HG02763 (cell line): ENCODE data around the gene DNAJC13.
A peak's percentile ranks its signal among the peaks of the same experiment; 100 is the strongest.
"Not testable (repeated sequence)": the region's sequence is repeated elsewhere in the genome, so short reads cannot be mapped to it uniquely, and the experiment has no call there.

Experiments
- ATAC-seq: cut with Tn5 transposase; IDR thresholded peaks from one replicate; pipeline ENCODE4 v1.9.1; 2021; ENCODE audit warnings: mild to moderate bottlenecking, moderate library complexity; ENCODE audit not compliant: unreplicated experiment

The DNAJC13 gene

GRCh38 chr3:132542577-132542976 is 125.3 kb downstream of the DNAJC13 start:
- no peak for ATAC-seq

GRCh38 chr3:132543011-132543739 is 125.9 kb downstream of the DNAJC13 start:
- ATAC-seq: no peak

GRCh38 chr3:132544130-132544529 is 126.8 kb downstream of the DNAJC13 start:
- no peak for ATAC-seq

- ATAC-seq: no peak
These were observed 128.2 kb downstream of the DNAJC13 start for GRCh38 chr3:132545471-132545870.

- ATAC-seq: no peak
These were observed 131.9 kb downstream of the DNAJC13 start for GRCh38 chr3:132549169-132549568.

GRCh38 chr3:132549890-132550578 is 132.7 kb downstream of the DNAJC13 start:
- peak; percentile 85 for ATAC-seq

GRCh38 chr3:132550579-132551305 is 133.4 kb downstream of the DNAJC13 start:
- no peak for ATAC-seq

GRCh38 chr3:132553826-132554225 is 136.5 kb downstream of the DNAJC13 start:
- no peak for ATAC-seq

- no peak for ATAC-seq
These were observed 137.1 kb downstream of the DNAJC13 start for GRCh38 chr3:132554437-132554836.

- ATAC-seq: no peak
These were observed 138.2 kb downstream of the DNAJC13 start for GRCh38 chr3:132555306-132556035.

- not testable (repeated sequence) for ATAC-seq
These were observed 138.7 kb downstream of the DNAJC13 start for GRCh38 chr3:132556036-132556386.

GRCh38 chr3:132556508-132557159 is 139.3 kb downstream of the DNAJC13 start:
- no peak for ATAC-seq

- no peak for ATAC-seq
These were observed 143.7 kb downstream of the DNAJC13 start for GRCh38 chr3:132561003-132561402.

- ATAC-seq: no peak
These were observed 146.2 kb downstream of the DNAJC13 start for GRCh38 chr3:132563420-132564069.

- no peak for ATAC-seq
These were observed 146.8 kb downstream of the DNAJC13 start for GRCh38 chr3:132564070-132564465.

- ATAC-seq: no peak
These were observed 151.1 kb downstream of the DNAJC13 start for GRCh38 chr3:132568422-132568821.

GRCh38 chr3:132569153-132569552 is 151.9 kb downstream of the DNAJC13 start:
- no peak for ATAC-seq

GRCh38 chr3:132569580-132569979 is 152.3 kb downstream of the DNAJC13 start:
- ATAC-seq: no peak

GRCh38 chr3:132570016-132570415 is 152.7 kb downstream of the DNAJC13 start:
- no peak for ATAC-seq

- no peak for ATAC-seq
These were observed 156.5 kb downstream of the DNAJC13 start for GRCh38 chr3:132573797-132574211.
